Measurements from ENCODE around the gene FAM81B. TPM values are rescaled to one million over a fixed set of nuclear protein-coding genes. Genes with fewer than 3 reads are reported as not detected.
A peak's percentile ranks its signal among the peaks of the same experiment; 100 is the strongest.
"Not testable (repeated sequence)": the region's sequence is repeated elsewhere in the genome, so short reads cannot be mapped to it uniquely, and the experiment has no call there.

FAM81B gene, protein sequence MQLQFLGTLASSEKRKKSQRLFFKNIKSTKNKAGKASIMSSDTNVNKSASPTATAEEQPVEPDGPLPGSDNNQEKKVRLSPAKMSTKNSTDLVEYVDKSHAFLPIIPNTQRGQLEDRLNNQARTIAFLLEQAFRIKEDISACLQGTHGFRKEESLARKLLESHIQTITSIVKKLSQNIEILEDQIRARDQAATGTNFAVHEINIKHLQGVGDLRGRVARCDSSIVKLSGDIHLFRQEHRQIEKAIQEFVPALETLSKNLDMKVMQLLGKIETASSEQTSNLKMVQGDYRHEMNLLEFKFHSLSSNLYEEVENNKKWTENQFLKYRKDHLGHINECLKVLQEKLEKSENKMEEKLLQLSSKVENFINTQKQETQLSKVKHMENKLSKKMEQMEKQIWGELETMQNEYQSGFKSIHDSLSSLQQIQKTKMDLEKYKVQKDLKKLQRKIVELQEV
- total RNA-seq (2014; rRNA removed; shearing (Covaris generic)): not detected in 2 replicates
- polyA plus RNA-seq (2015; cell fraction: cytosol; rRNA removed): not detected in 2 replicates
- polyA plus RNA-seq (2015; cell fraction: nucleus; rRNA removed): not detected in 2 replicates

DNA sequence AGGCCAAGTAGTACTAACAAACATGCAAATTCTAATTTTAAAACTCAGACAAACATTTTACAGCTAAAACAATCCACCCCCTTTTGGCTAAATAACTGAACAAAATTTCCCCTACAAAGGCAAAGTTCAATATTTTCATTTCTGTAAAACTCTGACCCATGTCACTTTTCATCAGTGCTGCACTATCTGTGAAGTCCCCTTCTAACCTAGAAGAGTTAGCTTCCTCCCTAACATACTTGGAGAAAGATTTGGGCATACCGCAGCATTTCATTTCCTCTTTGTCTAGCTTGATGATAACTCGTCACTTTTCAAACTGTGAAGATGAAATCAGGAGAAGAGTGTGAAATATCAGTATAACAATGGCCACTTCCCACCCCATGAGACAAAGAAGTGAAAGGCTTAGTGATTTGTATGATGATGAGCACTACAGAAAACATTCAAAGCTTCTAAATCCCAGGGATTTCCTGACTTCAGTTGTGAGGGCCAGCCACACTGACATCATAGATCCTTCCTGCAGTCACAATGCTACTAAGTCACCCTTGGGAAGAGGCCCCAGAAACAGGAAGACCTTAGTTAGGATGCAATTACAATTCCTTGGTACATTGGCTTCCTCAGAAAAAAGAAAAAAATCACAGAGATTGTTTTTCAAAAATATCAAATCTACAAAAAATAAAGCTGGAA is at the start of gene FAM81B:
Gene FAM81B (plus strand): TSS at position 555 of the 681 bp plus-strand sequence. CDS start 24 bp downstream, at position 579.
- no peak for DNase-seq (ENCODE audit: low read depth, low spot score)
- in situ Hi-C loops (cut with HindIII; ENCODE audit: low pct_unique_long_range_greater_than_20kb, low sequenced_read_pairs): no loop called here

DNA sequence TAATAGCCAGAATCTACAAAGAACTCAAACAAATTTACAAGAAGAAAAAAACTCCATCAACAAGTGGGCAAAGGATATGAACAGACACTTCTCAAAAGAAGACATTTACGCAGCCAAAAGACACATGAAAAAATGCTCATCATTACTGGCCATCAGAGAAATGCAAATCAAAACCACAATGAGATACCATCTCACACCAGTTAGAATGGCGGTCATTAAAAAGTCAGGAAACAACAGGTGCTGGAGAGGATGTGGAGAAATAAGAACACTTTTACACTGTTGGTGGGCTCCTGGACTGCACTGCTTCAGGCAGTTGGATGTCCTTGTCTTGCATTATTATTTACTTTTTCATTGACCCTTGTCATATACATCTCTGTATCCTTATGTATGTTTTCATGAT is 49.7 kb upstream of the FAM81B start:
- in situ Hi-C loops (cut with HindIII; ENCODE audit: low pct_unique_long_range_greater_than_20kb, low sequenced_read_pairs); DNase-seq (ENCODE audit: low read depth, low spot score): not testable (repeated sequence)

DNA sequence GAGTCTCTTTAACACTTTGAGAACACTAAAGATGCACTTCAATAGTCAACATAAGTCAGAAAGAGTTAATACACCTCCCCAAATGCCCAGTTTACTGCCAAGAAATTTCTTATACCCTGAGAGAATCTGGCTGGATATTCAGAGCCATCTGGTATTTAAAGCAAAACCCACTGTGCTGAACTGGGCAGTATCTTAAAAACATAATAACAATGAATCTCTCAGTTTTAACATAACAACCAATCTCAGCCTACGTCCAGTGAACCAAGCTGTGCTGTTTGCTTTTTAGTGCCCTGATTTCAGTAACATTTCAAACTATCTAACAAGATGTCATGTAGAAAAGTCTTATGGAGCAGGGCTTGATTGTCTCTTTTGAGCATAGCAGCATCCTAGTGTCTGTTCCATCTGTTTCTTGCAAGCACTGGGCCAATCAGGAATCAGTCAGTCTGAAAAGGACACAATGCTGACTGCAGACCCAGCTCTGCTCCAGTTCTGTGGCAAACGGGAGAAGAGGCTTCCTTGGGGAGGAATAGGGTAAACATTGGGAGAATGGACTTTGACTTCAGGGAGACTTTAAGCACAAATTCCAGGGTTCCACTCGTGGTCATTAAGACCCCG is 43.6 kb upstream of the FAM81B start:
- in situ Hi-C loops (cut with HindIII; ENCODE audit: low pct_unique_long_range_greater_than_20kb, low sequenced_read_pairs): no loop called here
- DNase-seq (ENCODE audit: low read depth, low spot score): no peak

DNA sequence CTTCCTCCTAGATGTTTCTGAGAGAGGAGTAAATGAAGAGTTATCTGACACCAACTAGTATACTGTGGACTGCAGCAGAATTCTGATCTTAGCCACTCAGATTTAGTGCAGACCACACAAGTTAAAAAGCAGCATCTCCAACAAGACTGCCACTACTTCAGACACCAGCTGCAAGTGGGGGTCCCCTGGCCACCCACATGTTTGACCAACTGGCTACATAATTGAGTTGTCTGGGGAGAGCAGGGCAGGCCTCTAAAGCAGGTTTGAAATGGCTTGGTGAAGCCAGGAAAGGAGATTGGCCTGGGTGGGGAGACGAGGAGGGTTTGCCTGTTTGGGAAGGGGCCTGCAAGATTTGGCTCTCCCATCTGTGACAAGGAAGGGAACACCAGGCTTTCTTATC is 40.5 kb upstream of the FAM81B start:
- in situ Hi-C loops (cut with HindIII; ENCODE audit: low pct_unique_long_range_greater_than_20kb, low sequenced_read_pairs): no loop called here
- no peak for DNase-seq (ENCODE audit: low read depth, low spot score)

DNA sequence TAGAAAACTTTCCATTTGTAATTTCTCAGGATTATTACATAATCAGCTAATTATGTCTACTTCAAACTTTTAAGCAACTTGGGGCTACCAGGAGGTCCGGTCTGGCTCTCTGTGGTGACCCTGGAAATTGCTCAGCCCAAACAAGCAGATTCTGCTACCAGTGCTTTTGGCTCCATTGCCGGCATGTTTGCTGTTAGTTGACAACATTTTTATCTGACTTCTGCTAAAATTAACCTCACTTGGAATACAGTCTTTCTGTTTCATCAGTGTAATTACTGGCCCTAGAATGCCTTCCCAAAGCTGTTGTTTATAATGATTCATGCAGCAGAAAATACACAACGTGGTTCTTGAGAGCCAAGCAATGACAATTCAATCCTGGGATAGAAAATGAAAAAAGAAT is 38.5 kb upstream of the FAM81B start:
- in situ Hi-C loops (cut with HindIII; ENCODE audit: low pct_unique_long_range_greater_than_20kb, low sequenced_read_pairs): no loop called here

DNA sequence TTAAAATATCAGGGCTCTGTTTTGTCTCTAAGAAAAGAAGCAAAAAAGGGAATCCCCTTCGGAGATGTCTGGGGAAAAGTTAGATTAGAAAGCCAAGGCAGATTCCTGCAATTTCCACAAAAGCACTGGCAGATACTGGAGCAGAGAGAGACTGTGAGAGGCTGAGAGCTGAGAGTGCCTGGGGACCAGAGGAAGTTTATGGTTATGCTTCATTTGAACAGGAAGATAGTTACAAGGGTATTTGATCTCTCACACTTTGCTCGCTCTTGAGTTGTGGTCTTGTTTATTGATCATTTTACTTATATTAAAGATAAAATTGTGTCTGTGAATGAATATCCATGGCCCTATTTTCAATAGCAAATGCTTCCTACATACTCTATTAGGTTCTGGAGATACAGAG is 32.8 kb upstream of the FAM81B start:
- DNase-seq (ENCODE audit: low read depth, low spot score): no peak
- in situ Hi-C loops (cut with HindIII; ENCODE audit: low pct_unique_long_range_greater_than_20kb, low sequenced_read_pairs): no loop called here

More for the DNA sequence above, 38.5 kb upstream of the FAM81B start:
- DNase-seq (ENCODE audit: low read depth, low spot score): no peak

DNA sequence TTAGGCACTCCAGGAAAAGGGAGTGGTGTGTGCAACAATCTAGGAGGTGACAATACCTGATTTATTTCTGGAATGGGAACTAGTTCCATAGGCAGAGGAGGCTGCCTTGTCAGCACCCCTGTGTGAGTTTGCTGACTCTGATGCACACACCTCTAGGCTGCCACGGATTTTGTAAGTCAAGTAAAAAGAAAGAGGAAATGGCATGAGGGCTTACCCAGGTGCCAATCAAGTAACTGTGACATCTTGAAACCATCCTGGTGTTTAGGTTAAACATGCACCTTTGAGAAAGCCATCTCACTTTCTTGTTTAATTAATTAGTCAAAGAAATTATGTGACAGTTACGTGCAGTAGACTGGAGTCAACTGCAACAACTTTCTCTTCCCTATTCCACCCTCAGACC is 32.3 kb upstream of the FAM81B start:
- in situ Hi-C loops (cut with HindIII; ENCODE audit: low pct_unique_long_range_greater_than_20kb, low sequenced_read_pairs): no loop called here
- DNase-seq (ENCODE audit: low read depth, low spot score): no peak

DNA sequence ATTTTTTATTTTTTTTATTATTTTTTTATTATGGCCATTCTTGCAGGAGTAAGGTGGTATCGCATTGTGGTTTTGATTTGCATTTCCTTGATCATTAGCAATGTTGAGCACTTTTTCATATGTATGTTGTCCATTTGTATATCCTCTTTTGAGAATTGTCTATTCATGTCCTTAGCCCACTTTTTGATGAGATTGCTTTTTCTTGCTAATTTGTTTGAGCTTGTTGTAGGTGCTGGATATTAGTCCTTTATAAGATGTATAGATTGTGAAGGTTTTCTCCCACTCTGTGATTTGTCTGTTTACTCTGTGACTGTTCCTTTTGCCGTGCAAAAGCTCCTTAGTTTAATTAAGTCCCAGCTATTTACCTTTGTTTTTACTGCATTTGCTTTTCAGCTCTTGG is 30.5 kb upstream of the FAM81B start:
- DNase-seq (ENCODE audit: low read depth, low spot score); in situ Hi-C loops (cut with HindIII; ENCODE audit: low pct_unique_long_range_greater_than_20kb, low sequenced_read_pairs): not testable (repeated sequence)

DNA sequence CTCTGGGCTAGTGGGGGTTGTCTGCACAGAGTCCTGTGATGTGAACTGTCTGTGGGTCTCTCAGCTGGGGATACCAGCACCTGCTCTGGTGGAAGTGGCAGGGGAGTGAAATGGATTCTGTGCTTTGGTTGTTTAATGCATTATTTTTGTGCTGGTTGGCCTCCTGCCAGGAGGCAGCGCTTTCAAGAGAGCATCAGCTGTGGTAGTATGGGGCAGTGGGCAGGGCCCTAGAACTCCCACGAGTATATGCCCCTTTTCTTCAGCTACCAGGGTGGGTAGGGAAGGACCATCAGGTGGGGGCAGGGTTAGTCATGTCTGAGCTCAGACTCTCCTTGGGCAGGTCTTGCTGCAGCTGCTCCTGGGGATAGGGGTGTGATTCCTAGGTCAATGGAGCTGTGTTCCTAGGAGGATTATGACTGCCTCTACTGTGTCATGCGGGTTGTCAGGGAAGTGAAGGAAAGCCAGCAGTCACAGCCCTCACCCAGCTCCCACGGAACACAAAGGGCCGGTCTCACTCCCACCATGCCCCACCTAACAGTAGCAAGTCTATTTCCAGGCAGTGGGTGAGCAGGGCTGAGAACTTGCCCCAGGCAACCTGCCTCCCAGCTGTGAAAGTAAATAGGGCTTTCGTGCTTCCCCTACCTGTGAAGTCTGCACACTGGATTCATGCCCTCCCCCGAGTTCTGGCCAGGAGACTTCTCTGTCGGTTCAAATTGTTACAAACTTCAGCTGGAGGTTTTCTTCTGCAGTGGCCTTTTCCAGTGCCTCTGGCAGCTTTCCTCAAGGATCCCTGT is 25.7 kb upstream of the FAM81B start:
- DNase-seq (ENCODE audit: low read depth, low spot score): peak; percentile 6
- in situ Hi-C loops (cut with HindIII; ENCODE audit: low pct_unique_long_range_greater_than_20kb, low sequenced_read_pairs): no loop called here

DNA sequence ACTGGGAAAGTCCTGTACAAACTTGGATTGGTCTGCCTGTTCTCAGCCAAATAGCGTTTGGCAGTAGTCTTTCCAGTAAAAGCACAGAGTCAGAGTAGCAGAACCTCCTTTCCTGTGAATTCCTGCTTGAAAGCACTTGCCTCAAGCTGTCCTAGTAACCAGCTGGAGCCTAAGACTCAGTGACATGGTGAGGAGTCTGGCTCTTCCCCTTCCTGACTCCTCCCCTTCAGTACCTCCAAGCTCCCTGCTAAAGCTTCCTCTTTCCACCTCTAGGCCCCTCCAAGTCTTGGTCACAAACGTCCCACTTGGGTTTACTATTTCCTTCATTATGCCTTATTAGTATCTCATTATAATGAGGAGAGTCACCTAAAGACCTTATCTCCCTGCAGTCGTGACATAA is 21.4 kb upstream of the FAM81B start:
- in situ Hi-C loops (cut with HindIII; ENCODE audit: low pct_unique_long_range_greater_than_20kb, low sequenced_read_pairs): no loop called here
- no peak for DNase-seq (ENCODE audit: low read depth, low spot score)

DNA sequence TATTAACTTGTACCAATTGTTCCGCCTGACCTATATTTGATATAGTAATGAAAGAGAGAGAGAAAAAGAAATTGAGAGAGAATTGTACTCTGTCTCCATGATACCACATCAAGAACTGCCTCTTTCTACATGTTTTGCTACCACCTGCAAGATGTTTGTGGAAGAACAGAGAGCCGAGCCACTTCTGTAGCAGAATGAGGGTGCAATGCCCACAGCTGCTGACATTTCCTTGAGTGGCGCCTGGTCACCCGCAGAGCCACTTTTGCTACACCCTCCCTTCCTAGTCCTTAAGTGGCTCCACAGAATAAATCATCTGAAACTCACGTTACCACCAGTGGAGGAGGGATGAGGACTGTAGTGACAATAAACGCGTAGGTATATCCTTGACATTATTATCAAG is 17.1 kb upstream of the FAM81B start:
- in situ Hi-C loops (cut with HindIII; ENCODE audit: low pct_unique_long_range_greater_than_20kb, low sequenced_read_pairs): no loop called here
- DNase-seq (ENCODE audit: low read depth, low spot score): no peak

DNA sequence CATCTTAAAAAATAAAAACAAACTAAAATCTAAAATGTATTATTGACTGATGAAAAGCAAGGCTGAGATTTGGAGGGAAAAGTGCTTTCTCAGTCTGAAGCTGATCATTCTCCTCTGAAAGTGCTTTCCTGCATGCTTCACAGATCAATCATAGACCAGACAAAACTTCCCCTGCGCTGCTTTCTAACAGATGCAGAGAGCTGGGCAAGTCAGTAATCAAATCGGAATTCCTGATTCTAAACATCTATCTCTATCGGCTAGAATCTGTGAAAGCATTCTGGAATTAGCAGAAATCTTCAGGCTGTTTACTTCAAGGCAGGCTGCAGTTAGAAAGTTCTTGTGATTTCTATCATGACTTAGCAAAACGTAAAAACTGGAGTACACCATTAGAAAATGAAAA is 15.6 kb upstream of the FAM81B start:
- in situ Hi-C loops (cut with HindIII; ENCODE audit: low pct_unique_long_range_greater_than_20kb, low sequenced_read_pairs): no loop called here
- DNase-seq (ENCODE audit: low read depth, low spot score): no peak

DNA sequence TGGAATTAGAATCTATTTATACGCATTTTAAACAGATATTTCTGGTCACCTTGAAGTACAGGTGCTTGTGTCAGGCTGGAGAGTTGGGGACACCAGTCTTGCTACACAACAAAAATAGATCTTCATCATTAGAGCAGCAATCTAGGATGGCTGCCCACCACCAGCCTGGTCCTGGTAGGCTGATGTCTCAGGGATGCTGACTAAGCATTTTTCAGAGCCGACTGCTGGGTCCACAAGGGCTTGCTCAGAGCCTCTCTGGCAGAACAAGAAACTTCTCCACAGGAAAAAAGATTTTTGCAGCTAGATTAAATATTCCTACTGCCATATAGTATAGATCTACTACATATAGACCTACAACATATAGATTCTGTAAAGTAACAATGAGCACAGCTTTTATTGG is 12.0 kb upstream of the FAM81B start:
- in situ Hi-C loops (cut with HindIII; ENCODE audit: low pct_unique_long_range_greater_than_20kb, low sequenced_read_pairs): no loop called here
- DNase-seq (ENCODE audit: low read depth, low spot score): no peak

DNA sequence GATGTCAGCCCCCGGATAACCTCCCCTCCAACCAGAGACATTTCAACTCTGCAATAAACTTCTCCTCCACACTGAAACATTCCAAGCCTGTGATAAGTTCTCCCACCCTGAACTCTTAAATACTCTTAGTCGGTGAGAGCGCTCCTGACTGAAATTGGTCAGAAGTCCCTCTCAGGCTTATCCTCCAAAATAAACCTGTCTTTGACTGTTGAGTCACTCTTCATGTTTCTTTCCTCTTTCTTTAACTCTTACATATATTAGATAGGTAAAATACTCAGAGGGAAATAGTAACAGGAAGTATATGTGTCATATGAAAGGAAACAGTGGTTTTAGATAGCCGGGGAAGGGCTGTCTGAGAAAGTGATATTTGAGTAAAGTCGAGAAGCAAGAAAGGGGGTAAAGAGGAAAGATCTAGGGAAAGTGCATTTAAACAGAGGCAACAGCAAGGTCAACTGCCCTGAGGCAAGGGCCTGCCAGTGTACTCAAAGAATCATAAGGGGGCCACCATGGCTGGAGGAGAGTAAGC is 11.0 kb upstream of the FAM81B start:
- DNase-seq (ENCODE audit: low read depth, low spot score): no peak
- in situ Hi-C loops (cut with HindIII; ENCODE audit: low pct_unique_long_range_greater_than_20kb, low sequenced_read_pairs): no loop called here

DNA sequence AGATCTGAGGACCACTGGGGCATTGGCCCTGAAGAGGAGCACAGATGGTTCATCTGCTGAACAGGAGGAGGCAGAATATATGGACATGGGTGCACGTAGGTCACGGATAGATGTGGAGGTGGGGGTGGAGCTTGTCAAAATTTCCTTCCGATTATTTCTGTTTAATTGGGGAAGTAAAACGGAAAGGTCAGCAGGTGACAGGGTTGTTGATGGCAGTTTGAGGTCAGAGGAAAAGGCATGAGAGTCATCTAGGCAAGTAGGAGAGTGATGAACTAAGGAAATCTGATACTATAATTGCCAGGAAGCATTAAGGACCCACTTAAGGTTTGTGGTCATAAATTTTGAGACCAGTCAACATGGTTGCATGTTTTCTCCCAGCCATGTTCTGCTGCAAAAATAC is 8.4 kb upstream of the FAM81B start:
- in situ Hi-C loops (cut with HindIII; ENCODE audit: low pct_unique_long_range_greater_than_20kb, low sequenced_read_pairs): no loop called here
- DNase-seq (ENCODE audit: low read depth, low spot score): no peak

DNA sequence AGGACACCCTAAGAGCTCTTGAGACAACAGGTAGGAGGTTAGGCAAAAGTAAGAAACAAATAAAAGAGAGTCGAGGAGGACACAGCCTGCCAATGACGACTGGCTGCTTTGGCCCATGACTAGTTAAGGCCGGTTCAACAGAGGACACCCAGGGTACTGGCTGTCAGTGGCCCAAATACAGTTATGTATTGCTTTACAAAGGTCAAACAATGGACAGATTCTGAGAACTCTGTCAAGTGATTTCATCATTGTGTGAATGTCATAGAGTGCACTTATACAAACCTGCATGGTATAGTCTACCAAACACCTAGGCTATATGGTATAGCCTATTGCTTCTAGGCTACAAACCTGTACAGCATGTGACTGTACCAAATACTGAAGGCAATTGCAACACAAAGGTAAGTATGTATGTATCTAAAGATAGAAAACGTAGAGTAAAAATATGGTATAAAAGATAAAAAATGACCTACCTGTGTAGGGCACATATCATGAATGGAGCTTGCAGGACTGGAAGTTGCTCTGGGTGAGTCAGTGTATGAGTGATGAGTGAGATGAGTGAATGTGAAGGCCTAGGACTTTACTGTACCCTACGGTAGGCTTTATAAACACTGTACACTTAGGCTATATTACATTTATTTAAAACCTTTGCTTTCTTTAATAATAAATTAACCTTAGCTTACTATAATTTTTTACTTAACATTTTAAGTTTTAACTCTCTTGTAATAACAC is 6.5 kb upstream of the FAM81B start:
- no peak for DNase-seq (ENCODE audit: low read depth, low spot score)
- in situ Hi-C loops (cut with HindIII; ENCODE audit: low pct_unique_long_range_greater_than_20kb, low sequenced_read_pairs): no loop called here

DNA sequence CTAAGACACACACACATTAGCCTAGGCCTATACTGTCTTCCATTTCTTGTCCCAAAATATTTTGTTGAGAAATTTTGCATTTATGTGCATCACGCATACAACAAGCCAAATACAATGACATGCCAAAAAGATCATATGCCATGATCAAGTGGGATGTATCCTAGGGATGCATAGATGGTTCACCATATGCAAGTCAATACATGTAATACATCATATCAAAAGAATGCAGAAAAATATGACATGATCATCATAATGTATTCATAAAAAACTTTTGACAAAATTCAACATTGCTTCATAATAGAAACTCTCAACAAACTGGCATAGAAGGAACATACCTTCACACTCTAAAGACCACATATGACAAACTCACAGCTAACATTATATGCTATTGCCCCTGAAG is 5.8 kb upstream of the FAM81B start:
- in situ Hi-C loops (cut with HindIII; ENCODE audit: low pct_unique_long_range_greater_than_20kb, low sequenced_read_pairs): no loop called here
- no peak for DNase-seq (ENCODE audit: low read depth, low spot score)
